Occipital lobe (tissue), 2 donors: ENCODE results near the gene MCTP1. TPM values are rescaled to one million over a fixed set of nuclear protein-coding genes. Genes with fewer than 3 reads are reported as not detected.

ENCODE experiments used
- DNase-seq: peaks from one replicate; lab custom pipeline; 2025; lab: John Stamatoyannopoulos, UW
- total RNA-seq: library from RNA; depleted of rRNA; stranded (reverse); fragments of >200 nt; gene quantifications from one replicate; pipeline ENCODE4 v1.2.3, GENCODE V29; 2014

Gene MCTP1
- total RNA-seq, 1 donor from 2014 or later = 147 TPM

GRCh38 chr5:94709277-94709676, 575.6 kb downstream of the MCTP1 start:
- DNase-seq = no peak

- no peak for DNase-seq
Observed at GRCh38 chr5:94707359-94707758, 577.5 kb downstream of the MCTP1 start.

- DNase-seq = no peak
Observed at GRCh38 chr5:94705427-94705826, 579.5 kb downstream of the MCTP1 start.

GRCh38 chr5:94702729-94703128, 582.2 kb downstream of the MCTP1 start:
- no peak for DNase-seq

GRCh38 chr5:94700592-94700991, 584.3 kb downstream of the MCTP1 start:
- no peak for DNase-seq

GRCh38 chr5:94699562-94699961, 585.3 kb downstream of the MCTP1 start:
- DNase-seq = no peak

GRCh38 chr5:94698197-94698596, 586.7 kb downstream of the MCTP1 start:
- DNase-seq = no peak

- no peak for DNase-seq
Observed at GRCh38 chr5:94694671-94695070, 590.2 kb downstream of the MCTP1 start.

- DNase-seq = no peak
Observed at GRCh38 chr5:94693845-94694370, 591.0 kb downstream of the MCTP1 start.

- no peak for DNase-seq
Observed at GRCh38 chr5:94693043-94693822, 591.7 kb downstream of the MCTP1 start.

- no peak for DNase-seq
Observed at GRCh38 chr5:94692581-94692980, 592.3 kb downstream of the MCTP1 start.

- DNase-seq = no peak
Observed at GRCh38 chr5:94691949-94692348, 592.9 kb downstream of the MCTP1 start.

GRCh38 chr5:94691291-94691690, 593.6 kb downstream of the MCTP1 start:
- DNase-seq = no peak

- DNase-seq = no peak
Observed at GRCh38 chr5:94690778-94691177, 594.1 kb downstream of the MCTP1 start.

- DNase-seq = no peak
Observed at GRCh38 chr5:94689908-94690307, 595.0 kb downstream of the MCTP1 start.

GRCh38 chr5:94682814-94683520, 601.9 kb downstream of the MCTP1 start:
- no peak for DNase-seq

- DNase-seq = no peak
Observed at GRCh38 chr5:94675965-94676618, 608.8 kb downstream of the MCTP1 start.

GRCh38 chr5:94674490-94675382, 610.2 kb downstream of the MCTP1 start:
- no peak for DNase-seq

GRCh38 chr5:94672746-94673145, 612.1 kb downstream of the MCTP1 start:
- no peak for DNase-seq

GRCh38 chr5:94670726-94671125, 614.2 kb downstream of the MCTP1 start:
- no peak for DNase-seq

GRCh38 chr5:94667937-94668336, 617.0 kb downstream of the MCTP1 start:
- DNase-seq = no peak
